SU-DHL-6 (cell line): ENCODE results near the gene PPP1R27.

Experiments
- H2AFZ ChIP-seq: fragments of 200-600 bp; sonication (generic); 2 replicates; pipeline ENCODE4 v1.6.1; 2014; ENCODE audit warnings: low read depth, mild to moderate bottlenecking, moderate library complexity, mixed read lengths, antibody characterized with exemption, low read length; ENCODE audit not compliant: severe bottlenecking
- H3F3A ChIP-seq: fragments of 200-600 bp; shearing (Covaris generic); 2 replicates; pipeline ENCODE4 v1.6.0; 2016; ENCODE audit warnings: antibody characterized with exemption, mild to moderate bottlenecking; ENCODE audit not compliant: insufficient read depth
- H3K27ac ChIP-seq: fragments of 200-600 bp; sonication (generic); 2 replicates; pipeline ENCODE4 v1.5.1; 2016; ENCODE audit warnings: low read depth, mild to moderate bottlenecking, low read length, moderate library complexity, mixed read lengths
- H3K27me3 ChIP-seq: fragments of 200-600 bp; sonication (generic), shearing (Covaris generic); 2 replicates; pipeline ENCODE4 v1.6.0; 2014; ENCODE audit warnings: mild to moderate bottlenecking, low read length
- H3K36me3 ChIP-seq: fragments of 200-600 bp; sonication (generic); 2 replicates; pipeline ENCODE4 v1.6.1; 2014; ENCODE audit warnings: mild to moderate bottlenecking, low read length, mixed read lengths
- H3K4me2 ChIP-seq: fragments of 300-600, 200-600 bp; shearing (Covaris generic), sonication (generic); 2 replicates; pipeline ENCODE4 v1.6.0; 2014; ENCODE audit warnings: low read length, low read depth, mild to moderate bottlenecking; ENCODE audit not compliant: poor library complexity, severe bottlenecking
- H3K4me3 ChIP-seq: fragments of 200-600 bp; sonication (generic); 2 replicates; pipeline ENCODE4 v1.5.1; 2014; ENCODE audit warnings: antibody characterized with exemption, low read length, mild to moderate bottlenecking, mixed read lengths; ENCODE audit not compliant: insufficient read depth, poor library complexity, severe bottlenecking
- H3K79me2 ChIP-seq: fragments of 200-600 bp; sonication (generic); 2 replicates; pipeline ENCODE4 v1.6.1; 2014; ENCODE audit warnings: mild to moderate bottlenecking, low read length, moderate library complexity; ENCODE audit not compliant: insufficient read depth
- H3K9ac ChIP-seq: fragments of 200-600 bp; sonication (generic); 2 replicates; pipeline ENCODE4 v1.7.0; 2014; ENCODE audit warnings: mild to moderate bottlenecking, low read length
- H3K9me2 ChIP-seq: fragments of 200-600 bp; sonication (generic); replicated peaks from 2 replicates; pipeline ENCODE4 v1.6.1; 2014; ENCODE audit warnings: low read length; ENCODE audit not compliant: insufficient read depth
- H3K9me3 ChIP-seq: fragments of 200-600 bp; sonication (generic); 2 replicates; pipeline ENCODE4 v1.6.1; 2014; ENCODE audit warnings: low read length, mixed read lengths; ENCODE audit not compliant: insufficient read depth
- H4K20me1 ChIP-seq: fragments of 200-600 bp; sonication (generic); 2 replicates; pipeline ENCODE4 v1.6.1; 2014; ENCODE audit warnings: low read depth, mild to moderate bottlenecking, antibody characterized with exemption, low read length, moderate library complexity, mixed read lengths
- EZH2phosphoT487 ChIP-seq: fragments of 200-600 bp; sonication (generic), shearing (Covaris generic); conservative IDR thresholded peaks from 2 replicates; pipeline ENCODE4 v1.6.1; 2018; ENCODE audit warnings: mild to moderate bottlenecking, antibody characterized with exemption, low read length, moderate library complexity, mixed read lengths
- TF ChIP-seq, protein P1 (sequence below): fragments of 200-600 bp; sonication (generic); IDR thresholded peaks from one replicate; pipeline ENCODE4 v1.5.1; 2017; ENCODE audit warnings: antibody characterized with exemption, mild to moderate bottlenecking, low read length, moderate library complexity; ENCODE audit not compliant: insufficient read depth, poor library complexity, severe bottlenecking

The PPP1R27 gene

DNA sequence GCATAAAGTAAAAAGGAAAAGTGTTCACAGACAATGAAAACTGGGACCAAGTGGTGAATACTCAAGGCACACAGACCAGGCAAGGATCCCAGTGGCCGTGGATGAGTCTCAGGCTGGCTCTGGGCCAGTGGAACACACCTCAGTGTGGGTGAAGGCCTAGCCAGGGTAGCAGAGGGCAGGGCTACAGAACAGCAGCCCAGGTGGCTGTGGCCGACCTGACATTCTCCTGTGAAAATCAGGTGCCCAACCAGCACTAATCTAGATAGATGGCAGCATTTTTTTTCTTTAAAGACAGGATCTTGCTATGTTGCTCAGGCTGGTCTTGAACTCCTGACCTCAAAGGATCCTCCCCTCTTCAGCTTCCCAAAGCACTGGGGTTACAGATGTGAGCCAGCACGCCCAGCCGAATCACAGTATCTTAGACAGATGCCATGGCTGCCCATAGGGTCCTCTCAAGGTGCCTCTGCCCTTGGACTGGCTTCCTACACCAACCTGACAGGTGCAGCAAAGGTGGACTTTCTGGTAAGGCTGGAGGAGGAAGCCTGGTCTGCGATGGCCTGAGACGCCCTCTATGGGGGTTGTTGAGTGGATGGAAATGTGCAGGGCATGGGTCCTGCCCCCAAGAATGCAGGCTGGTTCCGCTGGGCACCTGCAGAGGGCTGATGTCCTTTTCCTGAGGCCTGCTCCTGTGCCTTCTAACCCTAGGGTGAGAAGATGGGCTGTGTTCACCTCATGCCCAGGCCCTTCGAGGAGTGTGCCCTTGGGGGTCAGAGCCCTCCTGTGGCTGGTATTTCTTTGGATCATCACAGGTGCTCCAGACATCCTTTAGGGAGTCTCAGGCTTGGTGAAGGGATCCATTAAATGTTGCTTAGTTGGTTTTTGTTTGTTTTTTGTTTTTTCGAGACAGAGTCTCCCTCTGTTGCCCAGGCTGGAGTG lies 29.3 kb upstream of the PPP1R27 start:
- Histone ChIP-seq H3K36me3 (0 out of 2 replicates have a peak, but pooled peaks cover 4% of the 10 kb centered on the region), H3K4me3 (no peak overlapping the region), H4K20me1 (no peaks in the 10 kb centered on the region; the same call in 1 of the 2 replicates), H3K9me3 (no peaks in the 10 kb centered on the region), H3K27ac (no peak overlapping the region), H3F3A (peaks cover 32% of the 10 kb centered on the region), H3K79me2 (peaks cover 36% of the 10 kb centered on the region), H3K27me3 (no peaks in the 10 kb centered on the region), H3K4me2 (no peak overlapping the region), H3K9me2 (no peaks in the 10 kb centered on the region), H2AFZ (no peak overlapping the region), H3K9ac (no peak overlapping the region)
- no peak for TF ChIP-seq EZH2phosphoT487

DNA sequence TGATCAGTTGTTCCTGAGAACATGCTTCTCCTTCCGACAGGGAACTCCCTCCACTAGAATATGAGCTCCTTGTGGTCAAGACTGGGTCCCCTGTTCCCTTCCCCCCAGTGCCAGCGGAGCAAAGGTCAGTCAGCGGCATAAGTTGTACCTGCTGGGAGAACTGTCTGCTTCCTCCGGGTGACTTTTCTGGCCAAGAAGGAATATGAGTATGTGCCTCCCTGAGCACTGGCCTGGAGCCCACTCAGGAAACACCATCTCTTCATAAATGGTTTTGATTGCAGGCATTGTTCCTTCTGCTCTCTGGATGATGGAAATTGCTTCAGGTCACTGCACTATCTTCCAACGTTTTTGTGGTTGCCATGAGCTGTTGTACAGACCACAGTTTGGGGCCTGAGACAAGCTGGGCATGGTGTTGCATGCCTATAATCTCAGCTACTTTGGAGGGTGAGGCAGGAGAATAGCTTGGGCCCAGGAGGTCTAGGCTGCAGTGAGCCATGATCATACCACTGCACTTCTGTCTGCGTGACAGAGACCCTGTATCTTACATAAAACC lies 28.3 kb upstream of the PPP1R27 start:
- Histone ChIP-seq H3K4me2 (no peak overlapping the region), H3K4me3 (no peak overlapping the region), H3K9ac (no peak overlapping the region), H3K27ac (no peak overlapping the region), H3K27me3 (no peaks in the 10 kb centered on the region), H3K79me2 (peaks cover 45% of the 10 kb centered on the region), H3K36me3 (no peaks in the 10 kb centered on the region; the same call in 1 of the 2 replicates), H4K20me1 (no peaks in the 10 kb centered on the region), H3F3A (peaks cover 28% of the 10 kb centered on the region), H2AFZ (no peak overlapping the region), H3K9me3 (no peaks in the 10 kb centered on the region), H3K9me2 (no peaks in the 10 kb centered on the region)
- TF ChIP-seq, protein P1, sequence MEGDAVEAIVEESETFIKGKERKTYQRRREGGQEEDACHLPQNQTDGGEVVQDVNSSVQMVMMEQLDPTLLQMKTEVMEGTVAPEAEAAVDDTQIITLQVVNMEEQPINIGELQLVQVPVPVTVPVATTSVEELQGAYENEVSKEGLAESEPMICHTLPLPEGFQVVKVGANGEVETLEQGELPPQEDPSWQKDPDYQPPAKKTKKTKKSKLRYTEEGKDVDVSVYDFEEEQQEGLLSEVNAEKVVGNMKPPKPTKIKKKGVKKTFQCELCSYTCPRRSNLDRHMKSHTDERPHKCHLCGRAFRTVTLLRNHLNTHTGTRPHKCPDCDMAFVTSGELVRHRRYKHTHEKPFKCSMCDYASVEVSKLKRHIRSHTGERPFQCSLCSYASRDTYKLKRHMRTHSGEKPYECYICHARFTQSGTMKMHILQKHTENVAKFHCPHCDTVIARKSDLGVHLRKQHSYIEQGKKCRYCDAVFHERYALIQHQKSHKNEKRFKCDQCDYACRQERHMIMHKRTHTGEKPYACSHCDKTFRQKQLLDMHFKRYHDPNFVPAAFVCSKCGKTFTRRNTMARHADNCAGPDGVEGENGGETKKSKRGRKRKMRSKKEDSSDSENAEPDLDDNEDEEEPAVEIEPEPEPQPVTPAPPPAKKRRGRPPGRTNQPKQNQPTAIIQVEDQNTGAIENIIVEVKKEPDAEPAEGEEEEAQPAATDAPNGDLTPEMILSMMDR: no peak

DNA sequence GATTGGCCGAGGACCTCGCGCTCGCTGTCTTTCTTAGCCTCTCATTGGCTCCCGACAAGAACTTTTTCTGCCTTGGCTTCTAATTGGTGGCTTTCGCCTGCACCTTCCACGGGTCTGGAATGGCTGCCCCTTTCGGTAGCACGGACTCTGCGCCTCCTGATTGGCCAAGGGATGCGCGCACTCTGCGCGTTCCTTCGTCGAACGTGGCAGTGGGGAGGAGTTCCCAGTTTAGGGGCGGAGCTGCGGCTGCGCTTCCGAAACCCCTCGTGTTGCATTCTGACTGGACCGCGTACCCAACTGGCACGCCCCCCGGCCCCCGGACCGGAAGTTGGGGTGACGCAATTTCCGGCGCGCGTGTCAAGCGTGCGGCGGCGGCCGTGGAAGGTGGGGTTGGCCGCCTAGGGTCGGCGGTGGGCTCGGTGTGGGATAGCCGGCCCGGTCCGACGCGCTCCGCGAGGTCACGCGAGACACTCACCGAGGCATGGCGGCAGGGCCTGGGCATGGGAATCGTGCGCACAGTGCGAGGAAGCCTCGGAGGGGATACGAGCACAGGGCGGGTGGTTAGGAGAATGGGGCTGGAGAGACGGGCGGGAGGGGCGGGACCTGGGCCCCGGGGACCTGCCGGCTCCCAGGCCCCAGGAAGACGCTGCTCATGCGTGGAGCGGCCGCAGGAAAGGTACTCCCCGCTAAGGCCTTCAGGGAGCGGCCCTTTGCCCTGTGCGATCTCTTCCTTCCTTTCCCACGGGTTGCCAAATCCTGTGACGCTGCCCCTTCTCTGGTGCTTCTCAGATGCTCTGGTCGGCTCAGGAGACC lies 26.1 kb upstream of the PPP1R27 start:
- peak overlapping the region; percentile 92 for H3K9ac ChIP-seq
- H3K79me2 ChIP-seq: peaks cover 59% of the 10 kb centered on the region
- no peaks in the 10 kb centered on the region for H3K9me3 ChIP-seq
- H3K9me2 ChIP-seq: no peaks in the 10 kb centered on the region
- H3F3A ChIP-seq: peaks cover 8% of the 10 kb centered on the region; the same call in 1 of the 2 replicates
- H2AFZ ChIP-seq: no peak overlapping the region
- TF ChIP-seq, protein P1: no peak
- TF ChIP-seq EZH2phosphoT487: no peak
- 0 out of 2 replicates have a peak, but pooled peaks cover 3% of the 10 kb centered on the region for H4K20me1 ChIP-seq
- peak overlapping the region; percentile 38 for H3K27ac ChIP-seq
- H3K27me3 ChIP-seq: no peaks in the 10 kb centered on the region
- H3K36me3 ChIP-seq: peaks cover 5% of the 10 kb centered on the region
- H3K4me3 ChIP-seq: peak overlapping the region; percentile 79
- peak overlapping the region; percentile 85 for H3K4me2 ChIP-seq
